ENCODE measurements around the gene SSU72.
"Not testable (repeated sequence)": the region's sequence is repeated elsewhere in the genome, so short reads cannot be mapped to it uniquely, and the experiment has no call there.

The SSU72 gene

DNA sequence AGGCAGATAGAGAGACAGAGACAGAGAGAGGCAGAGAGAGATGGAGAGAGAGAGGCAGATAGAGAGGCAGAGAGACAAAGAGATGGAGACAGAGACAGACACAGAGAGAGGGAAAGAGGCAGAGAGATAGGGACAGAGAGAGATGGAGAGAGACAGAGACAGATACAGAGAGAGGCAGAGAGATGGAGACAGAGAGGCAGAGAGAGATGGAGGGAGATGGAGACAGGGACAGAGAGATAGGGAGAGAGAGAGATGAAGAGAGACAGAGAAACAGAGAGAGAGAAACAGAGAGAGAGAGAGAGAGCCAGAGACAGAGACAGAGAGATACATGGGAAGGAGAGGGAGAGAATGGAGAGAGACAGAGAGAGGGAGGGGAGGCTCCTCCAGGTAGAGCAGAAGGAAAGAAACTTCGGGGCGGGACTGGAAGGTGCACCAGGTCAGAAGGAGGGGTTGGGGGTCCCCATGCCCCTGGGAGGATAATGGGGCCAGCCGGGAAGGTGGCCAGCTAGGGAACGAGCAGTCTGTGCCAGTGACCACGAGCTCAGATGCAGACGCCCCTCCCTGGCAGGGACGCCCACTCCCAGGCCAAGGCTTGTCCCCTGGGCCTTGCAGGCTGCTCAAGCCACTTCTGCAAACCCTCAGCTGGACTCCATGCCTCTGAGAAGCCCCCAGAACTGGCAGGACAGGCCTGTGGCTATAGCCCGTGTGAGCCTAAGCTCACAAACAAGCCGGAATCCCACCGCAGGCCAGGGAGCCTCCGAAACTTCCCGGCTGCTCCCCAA is 22.0 kb upstream of the SSU72 start:
- no peak for DNase-seq (ENCODE audit: low read depth, low spot score)

GRCh38 chr1:1595341-1595740 is 20.7 kb upstream of the SSU72 start:
- not testable (repeated sequence) for DNase-seq (ENCODE audit: low read depth, low spot score)

DNA sequence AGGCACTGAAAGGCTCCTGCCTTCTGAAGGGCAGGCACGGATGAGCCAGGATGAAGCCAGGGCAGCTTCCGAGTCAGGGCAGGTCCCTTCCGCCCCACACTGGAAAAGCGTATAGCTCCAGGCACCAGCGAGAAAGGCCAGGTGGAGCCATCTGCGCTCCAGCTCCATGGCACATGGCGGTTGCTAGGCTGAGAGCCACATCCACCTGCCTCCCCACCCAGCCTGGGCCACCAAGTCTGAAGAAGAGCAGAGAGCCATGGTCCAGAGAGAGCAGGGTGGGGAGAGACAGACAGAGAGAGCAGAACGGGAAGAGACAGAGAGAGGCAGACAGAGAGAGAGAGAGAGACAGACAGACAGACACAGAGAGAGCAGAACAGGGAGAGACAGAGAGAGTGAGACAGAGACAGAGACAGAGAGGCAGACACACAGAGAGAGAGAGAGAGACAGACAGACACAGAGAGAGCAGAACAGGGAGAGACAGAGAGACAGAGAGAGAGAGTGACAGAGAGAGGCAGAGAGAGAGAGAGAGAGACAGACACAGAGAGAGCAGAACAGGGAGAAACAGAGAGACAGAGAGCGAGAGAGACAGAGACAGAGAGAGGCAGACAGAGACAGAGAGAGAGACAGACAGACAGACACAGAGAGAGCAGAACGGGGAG is 20.1 kb upstream of the SSU72 start:
- no peak for DNase-seq (ENCODE audit: low read depth, low spot score)

DNA sequence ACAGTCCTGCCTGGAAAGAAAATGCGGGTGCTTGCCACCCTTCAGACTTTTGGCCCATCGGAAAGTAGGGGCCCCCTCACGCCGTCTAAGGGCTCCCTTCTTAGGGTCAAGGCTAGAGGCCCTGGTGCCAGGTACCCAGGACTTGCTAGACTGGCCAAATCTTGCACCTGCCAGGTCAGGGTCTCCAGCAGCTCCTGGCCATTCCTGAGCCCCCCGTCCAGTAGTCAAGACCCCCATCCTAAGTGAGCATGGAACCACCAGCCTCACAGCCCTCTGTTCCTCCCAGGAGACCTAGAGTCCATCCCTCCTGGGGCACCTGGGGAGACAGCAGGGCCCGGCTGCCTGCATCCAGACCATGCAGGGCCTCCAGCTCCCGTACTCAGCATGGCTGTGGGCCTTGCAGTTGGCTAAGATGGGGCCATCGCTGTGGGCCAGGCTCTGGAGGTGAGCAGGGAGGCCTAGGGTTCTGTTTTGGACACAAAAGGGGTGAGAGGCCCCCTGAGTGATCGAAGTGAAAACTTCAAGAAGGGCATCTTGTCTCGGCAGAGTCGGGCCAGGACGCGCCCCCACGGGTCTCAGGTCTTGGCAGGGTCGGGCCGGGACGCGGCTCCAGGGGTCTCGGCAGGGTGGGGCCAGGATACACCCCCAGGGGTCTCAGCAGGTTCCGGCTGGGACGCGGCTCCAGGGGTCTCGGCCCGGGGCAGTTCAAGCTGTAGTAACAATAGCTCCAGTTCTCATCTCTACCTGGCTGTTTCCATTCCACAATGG is 19.4 kb upstream of the SSU72 start:
- DNase-seq (ENCODE audit: low read depth, low spot score), result no peak

DNA sequence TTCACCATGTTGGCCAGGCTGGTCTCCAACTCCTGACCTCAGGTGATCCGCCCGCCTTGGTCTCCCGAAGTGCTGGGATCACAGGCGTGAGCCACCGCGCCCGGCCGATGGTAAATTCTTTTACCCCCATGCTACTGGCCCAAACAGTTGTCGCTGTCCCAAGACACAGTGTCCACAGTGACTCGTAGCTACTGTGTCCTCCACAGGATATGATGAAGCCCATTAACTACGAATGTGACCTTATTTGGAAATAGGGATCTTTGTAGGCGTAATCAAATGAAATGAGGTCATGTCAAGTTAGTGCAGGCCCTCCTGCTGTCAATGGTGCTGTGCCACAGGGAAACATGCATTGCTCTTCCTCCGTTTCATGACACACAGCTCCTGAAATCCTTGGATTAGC is 16.8 kb upstream of the SSU72 start:
- no peak for DNase-seq (ENCODE audit: low read depth, low spot score)

GRCh38 chr1:1583347-1584010 is 8.8 kb upstream of the SSU72 start:
- DNase-seq (ENCODE audit: low read depth, low spot score), result no peak

DNA sequence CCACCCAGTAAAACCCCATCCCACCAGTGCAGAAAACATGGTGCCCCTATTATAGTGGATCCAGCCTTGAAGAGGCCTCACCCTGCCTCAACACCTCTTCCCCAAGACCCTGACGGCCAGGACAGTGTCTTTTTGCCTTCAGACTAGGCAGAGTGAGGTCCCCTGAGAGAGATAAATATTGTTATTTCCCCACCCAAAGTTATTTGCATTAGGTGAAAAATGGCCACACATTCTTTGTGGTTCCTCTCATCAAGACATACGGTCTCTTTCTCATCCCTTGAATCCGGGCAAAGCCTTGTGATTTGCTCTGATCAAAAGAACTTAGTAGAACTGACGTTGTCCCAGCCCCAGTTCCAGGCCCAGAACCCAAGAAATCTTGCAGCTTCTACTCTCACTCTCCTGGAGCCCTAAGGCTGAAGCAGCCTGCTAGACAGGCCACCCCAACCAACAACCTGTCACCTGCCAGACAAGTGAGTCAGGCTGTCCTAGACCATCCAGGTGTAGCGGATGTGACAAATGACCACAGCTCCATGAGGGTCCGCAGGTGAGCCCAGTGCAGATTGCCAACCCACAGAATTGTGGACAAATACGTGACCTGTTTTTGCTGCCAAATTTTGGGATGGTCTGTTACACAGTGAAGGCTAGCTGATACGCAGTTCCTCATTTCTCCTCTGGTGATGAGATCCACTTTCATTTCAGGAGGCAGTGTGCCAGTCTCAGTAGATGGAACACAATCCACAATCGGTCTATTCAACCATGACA is 8.1 kb upstream of the SSU72 start:
- no peak for DNase-seq (ENCODE audit: low read depth, low spot score)

DNA sequence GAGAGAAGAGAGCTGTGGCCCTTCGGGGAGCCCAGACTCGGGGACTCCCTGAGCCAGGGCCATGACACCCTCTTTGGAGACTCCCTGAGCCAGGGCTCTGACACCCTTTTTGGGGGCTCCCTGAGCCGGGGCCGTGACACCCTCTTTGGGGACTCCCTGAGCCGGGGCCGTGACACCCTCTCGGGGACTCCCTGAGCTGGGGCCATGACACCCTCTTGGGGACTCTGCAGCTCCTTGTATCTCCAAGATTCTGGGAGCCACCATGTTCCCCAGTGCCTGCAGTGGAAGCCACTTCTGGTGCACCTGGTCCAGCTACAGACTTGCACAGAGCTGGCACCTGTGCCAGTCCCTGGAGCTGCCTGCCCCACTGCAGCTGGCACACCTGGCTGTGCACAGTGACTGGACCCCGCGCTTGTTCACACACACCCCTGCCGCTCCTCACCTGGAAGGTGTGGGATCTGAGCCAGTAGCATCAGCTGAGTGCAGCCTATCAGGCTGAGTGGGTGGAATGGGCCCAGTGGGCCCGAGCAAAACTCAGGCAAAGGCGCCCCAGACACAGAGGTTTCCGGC is 3.8 kb upstream of the SSU72 start:
- DNase-seq (ENCODE audit: low read depth, low spot score), result no peak

DNA sequence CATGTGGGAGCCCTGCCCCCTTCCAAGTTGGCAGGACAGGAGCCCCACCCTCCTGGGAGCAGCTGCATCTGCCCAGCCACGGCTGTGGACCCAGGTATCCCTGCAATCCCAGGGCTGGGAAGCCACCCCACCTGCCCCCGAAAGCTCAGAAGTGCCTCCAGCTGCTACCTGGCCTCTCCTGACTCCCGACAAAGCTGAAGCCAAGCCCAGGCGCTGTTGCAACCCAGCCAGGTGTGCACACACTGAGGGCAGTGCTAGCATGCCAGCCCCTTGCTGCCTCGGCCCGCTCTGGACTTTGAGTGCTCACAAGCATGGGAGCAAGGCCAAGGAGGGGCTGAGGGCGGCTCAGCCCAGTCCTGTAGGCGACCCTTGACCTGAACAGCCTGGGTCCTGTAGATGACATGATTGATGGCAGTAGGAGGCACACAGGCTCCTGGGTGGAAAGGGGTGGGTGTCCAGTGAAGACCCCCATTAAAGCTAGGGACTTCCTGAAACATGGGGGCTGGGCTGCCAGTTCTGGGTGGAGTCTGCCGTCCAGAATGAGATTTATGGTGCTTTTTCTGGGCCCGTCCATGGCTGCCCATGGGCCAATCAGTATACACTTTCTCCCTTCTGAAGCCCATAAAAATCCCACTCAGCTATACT is 2.8 kb upstream of the SSU72 start:
- no peak for DNase-seq (ENCODE audit: low read depth, low spot score)

DNA sequence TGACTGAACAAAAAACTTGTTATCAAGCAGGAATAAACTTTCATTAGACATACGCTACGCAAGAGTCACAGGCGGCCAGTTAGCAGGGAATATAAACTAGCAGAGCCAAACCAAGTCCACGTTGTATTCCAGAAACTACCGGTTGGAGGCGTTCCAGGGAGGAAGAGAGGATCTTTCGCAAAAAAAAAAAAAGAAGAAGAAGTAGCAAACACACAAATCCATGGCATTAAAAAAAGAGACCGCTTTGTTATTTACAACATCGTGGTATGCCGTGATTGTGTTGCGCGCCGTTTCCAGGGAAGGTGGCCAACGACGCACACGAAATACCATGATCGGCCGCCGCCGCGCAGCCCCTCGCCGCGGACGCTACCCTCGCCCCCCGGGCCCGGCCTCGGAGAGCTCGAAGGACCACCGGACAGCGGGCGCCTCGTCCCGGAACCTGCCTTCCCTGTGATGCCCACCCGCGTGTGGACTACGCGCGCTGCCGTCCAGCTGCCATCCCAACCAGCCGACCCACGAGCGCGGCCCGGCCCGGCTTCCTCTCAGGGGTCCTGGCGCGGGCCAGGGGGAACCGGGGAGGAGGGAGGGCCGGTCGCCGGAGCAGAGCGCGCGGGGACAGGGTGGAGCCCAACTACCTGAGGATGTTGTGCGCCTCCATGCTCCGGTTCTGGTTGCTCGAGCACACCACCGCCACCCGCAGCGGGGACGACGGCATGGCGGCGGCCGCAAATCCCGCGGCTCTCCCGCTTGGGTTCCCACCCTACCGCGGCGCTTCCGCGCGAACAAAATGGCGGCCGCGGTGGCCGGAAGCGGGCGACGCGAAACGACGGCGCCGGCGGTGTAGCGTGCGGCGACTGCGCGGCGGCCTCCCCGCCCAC is 581 bp downstream of the SSU72 start:
- DNase-seq (ENCODE audit: low read depth, low spot score), result peak; percentile 72

- DNase-seq (ENCODE audit: low read depth, low spot score), result peak; percentile 35
These were observed 5.3 kb downstream of the SSU72 start for GRCh38 chr1:1569341-1569740.

DNA sequence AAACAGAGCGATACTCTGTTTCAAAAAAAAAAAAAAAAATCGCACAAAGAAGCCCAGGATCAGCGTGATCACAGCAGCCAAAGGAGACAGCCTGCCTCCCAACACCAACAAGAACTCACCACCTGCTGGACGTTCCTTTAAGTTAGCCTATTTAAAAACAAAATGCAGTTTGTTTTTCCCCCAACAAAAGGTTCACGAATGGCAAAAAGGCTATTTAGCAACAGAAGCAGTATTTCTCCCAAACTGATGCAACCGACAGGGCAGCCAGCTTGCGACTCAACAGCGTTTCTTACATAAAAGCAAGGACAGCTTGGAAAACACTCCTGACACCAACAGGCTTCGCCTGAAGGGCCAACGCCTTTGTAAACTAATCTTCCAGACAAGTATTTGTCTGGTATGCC is 6.8 kb downstream of the SSU72 start:
- DNase-seq (ENCODE audit: low read depth, low spot score), result no peak

GRCh38 chr1:1567152-1567875 is 7.3 kb downstream of the SSU72 start:
- no peak for DNase-seq (ENCODE audit: low read depth, low spot score)

GRCh38 chr1:1565340-1565739 is 9.3 kb downstream of the SSU72 start:
- no peak for DNase-seq (ENCODE audit: low read depth, low spot score)

GRCh38 chr1:1564268-1564667 is 10.4 kb downstream of the SSU72 start:
- DNase-seq (ENCODE audit: low read depth, low spot score), result no peak

DNA sequence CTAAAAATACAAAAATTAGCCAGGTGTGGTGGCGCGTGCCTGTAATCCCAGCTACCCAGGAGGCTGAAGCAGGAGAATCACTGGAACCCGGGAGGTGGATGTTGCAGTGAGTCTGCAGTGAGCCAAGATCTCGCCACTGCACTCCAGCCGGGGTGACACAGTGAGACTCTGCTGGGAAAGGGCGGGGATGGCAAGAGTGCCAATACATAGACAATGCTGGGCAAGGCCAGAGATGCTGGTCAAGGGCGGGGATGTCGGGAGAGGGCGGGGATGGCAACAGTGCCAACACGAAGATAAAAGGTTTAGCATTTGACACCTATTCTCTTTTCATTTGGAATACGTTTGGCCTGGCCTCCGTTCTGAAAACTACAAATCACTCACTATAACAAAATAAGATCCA is 11.0 kb downstream of the SSU72 start:
- DNase-seq (ENCODE audit: low read depth, low spot score), result no peak

GRCh38 chr1:1562556-1563195 is 12.0 kb downstream of the SSU72 start:
- DNase-seq (ENCODE audit: low read depth, low spot score), result no peak

- DNase-seq (ENCODE audit: low read depth, low spot score), result no peak
These were observed 12.7 kb downstream of the SSU72 start for GRCh38 chr1:1561801-1562470.

All from astrocyte of the hippocampus (primary cell).